KMS-11 (cell line): Measurements from ENCODE around the gene KASH5.

Source experiments
- H2AFZ ChIP-seq: fragments of 200-600 bp; sonication (generic); 2 replicates; pipeline ENCODE4 v1.6.1; 2016; ENCODE audit warnings: antibody characterized with exemption, mixed run types, low read depth
- H3K27ac ChIP-seq: fragments of 200-600 bp; sonication (generic); 2 replicates; pipeline ENCODE4 v1.6.1; 2016; ENCODE audit warnings: mild to moderate bottlenecking, mixed run types
- H3K27me3 ChIP-seq: fragments of 200-600 bp; sonication (generic); 2 replicates; pipeline ENCODE4 v1.6.1; 2017; ENCODE audit warnings: mild to moderate bottlenecking, low read depth, mixed run types, moderate library complexity; ENCODE audit not compliant: insufficient read depth
- H3K36me3 ChIP-seq: fragments of 200-600 bp; sonication (generic); 2 replicates; pipeline ENCODE4 v1.6.1; 2017; ENCODE audit warnings: mild to moderate bottlenecking, mixed run types; ENCODE audit not compliant: insufficient read depth
- H3K4me1 ChIP-seq: fragments of 200-600 bp; sonication (generic); 2 replicates; pipeline ENCODE4 v1.6.1; 2016; ENCODE audit warnings: mild to moderate bottlenecking, low read depth, mixed run types; ENCODE audit not compliant: poor library complexity, severe bottlenecking
- H3K4me2 ChIP-seq: fragments of 200-600 bp; sonication (generic); 2 replicates; pipeline ENCODE4 v1.7.0; 2016; ENCODE audit warnings: mild to moderate bottlenecking, mixed run types
- H3K4me3 ChIP-seq: fragments of 200-600 bp; sonication (generic); IDR thresholded peaks from 2 replicates; pipeline ENCODE4 v1.6.1; 2017; ENCODE audit warnings: low read depth, low read length, mixed read lengths; ENCODE audit not compliant: insufficient read depth
- H3K79me2 ChIP-seq: fragments of 200-600 bp; sonication (generic); 2 replicates; pipeline ENCODE4 v1.6.1; 2016; ENCODE audit warnings: low read depth, mixed run types; ENCODE audit not compliant: insufficient read depth
- H3K9ac ChIP-seq: fragments of 200-600 bp; sonication (generic); 2 replicates; pipeline ENCODE4 v1.6.1; 2016; ENCODE audit warnings: mild to moderate bottlenecking, mixed run types
- H4K20me1 ChIP-seq: fragments of 200-600 bp; sonication (generic); 2 replicates; pipeline ENCODE4 v1.6.1; 2016; ENCODE audit warnings: mild to moderate bottlenecking, mixed run types; ENCODE audit not compliant: insufficient read depth
- CTCF ChIP-seq: fragments of 200-600 bp; sonication (generic); conservative IDR thresholded peaks from 2 replicates; pipeline ENCODE4 v1.6.1; 2017; ENCODE audit warnings: low read depth, mild to moderate bottlenecking, antibody characterized with exemption, low read length, moderate library complexity, mixed read lengths

KASH5 gene

GRCh38 chr19:49387936-49388372, at the start of gene KASH5:
Gene KASH5 (plus strand): TSS chr19:49388249. CDS start chr19:49390884, 2,635 bp downstream.
- no peaks in the 10 kb centered on the region for H3K79me2 ChIP-seq
- H4K20me1 ChIP-seq, result no peaks in the 10 kb centered on the region
- no peak within 1 kb of the TSS for H2AFZ ChIP-seq
- H3K4me3 ChIP-seq, result no peak within 1 kb of the TSS
- no peak within 1 kb of the TSS for H3K27ac ChIP-seq
- no peak within 1 kb of the TSS for H3K9ac ChIP-seq
- H3K4me2 ChIP-seq, result no peak within 1 kb of the TSS
- no peak for TF ChIP-seq CTCF
- peaks cover 53% of the 10 kb centered on the region for H3K27me3 ChIP-seq
- H3K4me1 ChIP-seq, result peaks cover 3% of the 10 kb centered on the region
- H3K36me3 ChIP-seq, result no peaks in the 10 kb centered on the region

- H3K4me1 ChIP-seq, result peaks cover 2% of the 10 kb centered on the region
- H3K4me2 ChIP-seq, result no peak overlapping the region
- TF ChIP-seq CTCF, result no peak
- no peak overlapping the region for H2AFZ ChIP-seq
- H4K20me1 ChIP-seq, result no peaks in the 10 kb centered on the region
- no peak overlapping the region for H3K9ac ChIP-seq
- no peaks in the 10 kb centered on the region for H3K36me3 ChIP-seq
- no peaks in the 10 kb centered on the region for H3K79me2 ChIP-seq
- H3K27ac ChIP-seq, result no peak overlapping the region
- peaks cover 34% of the 10 kb centered on the region; the same call in 1 of the 2 replicates for H3K27me3 ChIP-seq
- H3K4me3 ChIP-seq, result no peak overlapping the region
These were observed 49.3 kb upstream of the KASH5 start for GRCh38 chr19:49338691-49339300.

DNA sequence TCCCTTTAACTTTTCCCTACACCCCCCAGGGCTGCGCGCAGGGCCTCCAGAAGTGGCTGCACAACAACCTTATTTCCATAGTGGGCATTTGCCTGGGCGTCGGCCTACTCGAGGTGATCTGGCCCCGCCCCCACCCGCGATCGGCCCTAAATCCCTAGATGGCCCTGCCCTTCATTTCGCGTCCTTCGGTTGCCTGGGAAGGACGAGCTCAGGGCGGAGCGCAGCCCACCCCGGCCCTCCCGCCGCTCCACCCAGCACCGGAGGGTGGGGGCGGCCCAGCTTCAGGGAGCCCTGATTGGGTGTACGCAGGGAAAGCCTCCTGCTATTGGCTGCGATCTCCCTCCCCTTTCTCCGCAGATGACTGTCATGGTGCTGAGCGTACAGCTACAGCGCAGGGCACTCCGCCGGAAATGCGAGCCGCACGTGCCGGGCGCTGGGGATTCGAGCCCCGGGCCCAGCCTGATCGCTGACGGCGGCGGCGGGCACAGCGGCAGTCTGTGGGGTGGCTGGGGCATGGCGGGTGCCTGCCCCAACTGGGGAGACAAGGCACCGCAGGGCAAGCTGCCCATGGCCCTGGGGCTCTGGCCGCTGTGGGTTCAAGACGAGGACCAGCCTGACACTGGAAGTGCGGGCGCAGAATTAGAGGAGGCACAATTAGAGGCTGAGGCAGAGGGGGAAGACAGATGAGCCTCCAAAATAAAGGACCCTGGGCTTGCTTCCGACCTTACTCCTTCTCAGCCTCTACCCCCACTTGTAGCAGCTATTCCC, 48.6 kb upstream of the KASH5 start:
- H3K27me3 ChIP-seq, result peaks cover 34% of the 10 kb centered on the region; the same call in 1 of the 2 replicates
- H3K4me2 ChIP-seq, result no peak overlapping the region
- H4K20me1 ChIP-seq, result no peaks in the 10 kb centered on the region
- no peak for TF ChIP-seq CTCF
- H3K4me3 ChIP-seq, result no peak overlapping the region
- H3K27ac ChIP-seq, result no peak overlapping the region
- H2AFZ ChIP-seq, result no peak overlapping the region
- peaks cover 2% of the 10 kb centered on the region for H3K4me1 ChIP-seq
- no peaks in the 10 kb centered on the region for H3K36me3 ChIP-seq
- H3K9ac ChIP-seq, result no peak overlapping the region
- no peaks in the 10 kb centered on the region for H3K79me2 ChIP-seq

DNA sequence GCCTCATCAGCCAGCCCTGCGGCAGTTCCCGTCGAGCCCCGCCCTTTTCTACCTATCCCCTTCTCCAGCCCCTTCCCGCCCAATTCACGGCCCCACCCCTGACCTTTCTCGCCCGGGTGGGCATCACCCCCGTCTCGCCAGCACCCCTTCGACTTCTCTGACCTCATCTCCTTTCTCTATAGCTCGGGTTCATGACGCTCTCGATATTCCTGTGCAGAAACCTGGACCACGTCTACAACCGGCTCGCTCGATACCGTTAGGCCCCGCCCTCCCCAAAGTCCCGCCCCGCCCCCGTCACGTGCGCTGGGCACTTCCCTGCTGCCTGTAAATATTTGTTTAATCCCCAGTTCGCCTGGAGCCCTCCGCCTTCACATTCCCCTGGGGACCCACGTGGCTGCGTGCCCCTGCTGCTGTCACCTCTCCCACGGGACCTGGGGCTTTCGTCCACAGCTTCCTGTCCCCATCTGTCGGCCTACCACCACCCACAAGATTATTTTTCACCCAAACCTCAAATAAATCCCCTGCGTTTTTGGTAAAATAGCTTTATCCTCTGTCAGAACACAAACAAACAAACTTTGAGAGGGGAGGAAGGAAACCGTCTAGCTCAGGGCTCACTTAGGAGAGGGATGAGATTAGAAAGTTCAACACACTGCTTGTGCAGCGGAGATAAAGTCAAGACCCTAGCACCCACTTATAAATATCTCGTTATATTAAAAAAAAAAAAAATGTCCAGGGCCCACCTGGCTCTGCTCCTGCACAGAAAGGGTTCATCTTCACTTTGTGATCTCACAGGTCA, 47.8 kb upstream of the KASH5 start:
- Histone ChIP-seq H3K4me2 (no peak overlapping the region), H4K20me1 (no peaks in the 10 kb centered on the region), H3K4me3 (no peak overlapping the region), H3K27me3 (peaks cover 34% of the 10 kb centered on the region; the same call in 1 of the 2 replicates), H2AFZ (no peak overlapping the region), H3K4me1 (peaks cover 2% of the 10 kb centered on the region), H3K79me2 (no peaks in the 10 kb centered on the region), H3K9ac (no peak overlapping the region), H3K27ac (no peak overlapping the region), H3K36me3 (no peaks in the 10 kb centered on the region)
- no peak for TF ChIP-seq CTCF
